H54 (cell line): ENCODE results near the gene PGM5.

Experiments
- DNase-seq: peaks from one replicate; pipeline ENCODE4 v3.0.0; 2011; ENCODE audit warnings: low spot score, mixed read lengths; ENCODE audit not compliant: insufficient read length
- FAIRE-seq: peaks from 3 replicates; lab custom pipeline; 2011; peaks lifted over from hg19 to GRCh38; lab: Jason Lieb, UNC
- POLR2A ChIP-seq: IDR thresholded peaks from 2 replicates; pipeline ENCODE4 v1.6.1; 2011; ENCODE audit warnings: low read depth, mild to moderate bottlenecking, low read length

Gene PGM5

DNA sequence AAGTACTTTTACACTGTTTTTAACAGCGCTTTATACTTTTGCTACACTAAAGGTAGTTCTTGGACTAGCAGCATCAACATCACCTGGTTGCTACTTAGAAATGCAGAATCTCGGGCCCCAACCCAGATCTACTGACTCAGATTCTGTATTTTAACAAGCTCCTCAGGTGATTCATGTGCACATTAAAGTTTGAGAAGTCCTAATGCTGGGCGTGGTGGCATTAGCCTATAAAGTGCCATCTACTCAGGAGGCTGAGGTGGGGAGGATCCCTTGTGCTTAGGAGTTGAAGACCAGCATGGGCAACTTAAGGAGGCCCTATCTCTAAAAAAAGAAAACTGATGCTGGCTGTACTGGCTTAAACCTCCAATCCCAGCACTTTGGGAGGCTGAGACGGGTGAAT is 157.6 kb downstream of the PGM5 start:
- no peak for FAIRE-seq
- TF ChIP-seq POLR2A, result no peak
- no peak for DNase-seq

GRCh38 chr9:68515326-68516017 is 159.1 kb downstream of the PGM5 start:
- FAIRE-seq, result no peak
- TF ChIP-seq POLR2A, result no peak
- no peak for DNase-seq

- DNase-seq (no peak), FAIRE-seq (no peak)
- TF ChIP-seq POLR2A, result no peak
Observed at GRCh38 chr9:68522131-68522530, 165.7 kb downstream of the PGM5 start.

DNA sequence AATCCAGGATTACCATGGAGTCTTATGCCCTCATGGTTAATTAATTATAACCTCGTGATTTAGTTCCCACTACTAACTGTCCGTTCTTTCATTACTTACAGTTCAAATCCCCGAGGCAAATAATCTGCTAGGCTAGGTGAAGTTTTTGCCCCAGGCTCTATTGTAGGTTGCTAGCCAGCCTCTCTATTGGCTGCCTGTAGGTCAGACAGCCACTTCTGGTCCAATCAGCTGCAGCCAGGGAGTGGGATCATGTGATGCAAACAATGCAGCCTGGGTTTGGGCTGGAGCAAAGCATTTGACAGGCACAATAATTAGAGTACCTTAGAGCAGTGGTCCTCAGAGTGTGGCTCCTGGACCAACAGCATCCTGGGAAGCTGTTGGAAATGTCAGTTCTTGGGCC is 166.5 kb downstream of the PGM5 start:
- TF ChIP-seq POLR2A, result no peak
- FAIRE-seq (no peak), DNase-seq (no peak)

- TF ChIP-seq POLR2A, result no peak
- no peak for DNase-seq
Observed at GRCh38 chr9:68523367-68523936, 167.0 kb downstream of the PGM5 start.

DNA sequence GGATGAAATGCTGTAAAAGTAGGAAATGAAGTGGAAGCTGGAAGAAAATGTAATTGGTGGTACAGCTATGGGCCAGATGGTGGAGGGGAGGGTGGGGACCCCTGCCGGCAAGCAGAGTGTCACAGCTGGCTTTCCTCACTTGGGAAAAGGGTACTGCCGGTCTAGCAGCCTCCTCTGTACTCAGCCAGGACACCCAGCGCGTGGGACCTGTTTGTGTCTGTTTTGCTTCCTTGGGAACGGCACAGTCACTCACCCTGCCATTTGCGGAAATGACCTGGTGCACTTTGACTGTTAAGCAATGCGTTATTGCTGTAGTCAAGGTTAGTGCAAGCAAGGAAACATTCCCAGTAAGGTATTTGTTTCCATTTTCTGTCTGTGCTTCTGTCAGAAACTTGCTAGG is 174.2 kb downstream of the PGM5 start:
- DNase-seq (no peak), FAIRE-seq (no peak)
- TF ChIP-seq POLR2A, result no peak

More at GRCh38 chr9:68523367-68523936, 167.0 kb downstream of the PGM5 start:
- FAIRE-seq, result peak; percentile 6

GRCh38 chr9:68532131-68532530 is 175.7 kb downstream of the PGM5 start:
- FAIRE-seq (no peak), DNase-seq (no peak)
- TF ChIP-seq POLR2A, result no peak

GRCh38 chr9:68533678-68534077 is 177.3 kb downstream of the PGM5 start:
- DNase-seq (no peak), FAIRE-seq (no peak)
- TF ChIP-seq POLR2A, result no peak

DNA sequence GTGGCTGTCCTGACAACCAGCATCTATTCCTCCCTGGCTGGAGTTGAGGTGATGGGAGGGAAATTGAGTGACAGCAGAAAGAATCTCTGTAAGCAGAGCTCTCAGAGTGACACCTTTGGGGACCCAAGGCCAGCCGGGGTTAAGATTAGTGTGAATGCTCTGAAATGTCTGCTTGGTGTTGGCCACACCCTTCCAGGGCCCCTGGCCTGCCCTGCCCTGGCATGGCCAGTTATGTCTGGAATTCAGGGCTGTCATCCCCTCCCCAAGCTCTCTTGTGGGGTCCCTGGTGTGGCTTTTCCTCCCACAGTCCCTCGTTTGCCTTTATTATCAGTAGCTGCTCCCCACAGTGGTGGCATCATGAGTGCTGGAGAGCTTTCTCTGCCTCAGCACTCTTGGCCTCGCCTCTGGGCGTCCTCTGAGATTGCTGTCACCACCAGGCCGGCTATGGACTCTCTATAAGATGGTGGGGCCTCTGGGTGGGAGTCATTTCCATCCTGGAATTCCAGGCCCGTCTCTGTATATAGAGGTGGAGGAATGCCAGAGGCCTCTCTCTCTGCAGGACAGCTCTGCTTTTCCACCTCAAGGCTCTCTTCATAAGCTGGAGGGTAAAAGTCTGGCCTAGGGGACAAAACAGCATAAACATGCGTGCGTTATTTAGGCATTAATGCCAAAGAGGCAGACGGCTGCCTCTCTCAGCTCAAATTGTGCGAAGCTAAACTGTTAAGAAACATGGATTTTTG is 180.6 kb downstream of the PGM5 start:
- FAIRE-seq (no peak), DNase-seq (no peak)
- TF ChIP-seq POLR2A, result no peak

DNA sequence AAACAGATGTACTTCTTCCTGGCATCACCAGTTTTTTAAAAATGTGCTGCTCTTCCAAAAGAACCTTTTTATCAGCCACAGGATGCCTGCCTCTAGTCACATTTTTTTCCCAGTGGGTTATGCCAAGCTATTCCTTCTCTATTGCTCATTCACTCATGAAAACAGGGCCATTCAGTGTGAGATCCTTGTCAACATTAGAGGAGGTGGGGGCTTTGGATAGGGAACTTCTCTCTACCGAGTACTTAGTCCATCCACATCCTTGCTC is 181.1 kb downstream of the PGM5 start:
- FAIRE-seq (no peak), DNase-seq (no peak)
- no peak for TF ChIP-seq POLR2A

DNA sequence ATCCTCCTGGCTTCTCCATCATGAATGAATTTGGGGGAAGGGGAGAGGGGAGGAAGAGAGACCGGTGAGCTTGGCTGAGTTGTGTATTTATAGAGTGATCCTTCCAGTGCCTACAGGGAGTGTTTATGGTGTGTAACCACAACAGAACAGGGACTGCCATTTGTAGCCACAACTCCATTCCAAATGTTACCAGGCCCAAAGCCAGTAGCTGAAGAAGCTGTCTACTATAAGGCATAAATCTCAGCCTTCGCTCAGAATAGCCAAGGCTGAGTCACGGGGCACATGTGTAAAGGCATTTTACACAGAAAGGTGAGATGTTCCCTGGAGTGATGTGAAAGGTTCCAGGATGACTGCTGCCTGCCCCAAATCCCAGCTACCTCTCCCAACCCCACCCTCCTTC is 181.8 kb downstream of the PGM5 start:
- DNase-seq (no peak), FAIRE-seq (no peak)

DNA sequence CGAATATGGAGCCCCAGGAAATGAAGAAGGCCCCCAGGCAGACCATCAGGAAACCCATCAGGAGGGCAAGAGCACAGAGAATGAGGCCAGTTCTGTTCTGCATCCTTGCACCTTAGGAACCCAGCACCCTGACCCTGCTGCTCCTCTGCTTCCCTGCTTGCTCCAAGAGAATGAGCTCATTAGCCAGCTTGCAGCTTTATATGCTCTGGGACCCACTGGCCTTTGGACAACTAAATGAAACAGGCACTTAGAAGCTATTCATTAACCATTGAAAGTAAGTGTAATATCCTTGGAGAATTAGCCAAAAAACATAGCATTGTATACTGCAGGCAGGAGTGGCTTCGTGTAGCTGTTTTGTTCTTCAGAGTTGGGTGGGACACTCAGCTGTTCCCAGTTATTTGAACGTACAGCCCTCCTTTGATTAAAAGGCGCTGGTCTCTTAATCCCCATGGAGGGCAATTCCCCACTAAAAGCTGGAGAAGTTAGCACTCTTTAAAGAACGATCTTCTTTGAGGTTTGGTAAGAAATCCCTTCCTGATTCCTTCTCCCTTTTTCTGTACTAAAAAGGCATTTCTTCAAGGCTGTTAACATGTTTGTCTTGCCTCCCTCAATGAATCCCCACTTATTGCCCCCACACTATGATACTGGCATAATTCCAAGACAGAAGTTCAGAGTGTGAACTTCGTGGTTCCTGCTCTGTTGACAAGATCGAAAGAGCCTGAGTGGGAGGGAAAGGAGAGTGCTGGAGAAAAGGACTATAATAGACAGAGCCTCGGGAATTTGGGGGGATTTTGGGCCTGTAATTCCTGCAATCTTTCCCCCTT is 184.5 kb downstream of the PGM5 start, which contains the start of gene TMEM252:
Gene TMEM252 (minus strand): TSS at position 172 of the 824 bp plus-strand sequence. CDS start 69 bp downstream, at position 103.
- DNase-seq (no peak), FAIRE-seq (no peak)
- no peak for TF ChIP-seq POLR2A

More for the DNA sequence above, 181.8 kb downstream of the PGM5 start:
- TF ChIP-seq POLR2A, result no peak

- DNase-seq (no peak), FAIRE-seq (no peak)
- no peak for TF ChIP-seq POLR2A
Observed at GRCh38 chr9:68541568-68541967, 185.2 kb downstream of the PGM5 start.
